ENCODE measurements around the gene LDLRAD3. TPM values are rescaled to one million over a fixed set of nuclear protein-coding genes. Genes with fewer than 3 reads are reported as not detected.

The LDLRAD3 gene
- total RNA-seq, 1 donor from 2014 or later, result 35.6 TPM

- no peak overlapping the region for H3K4me3 ChIP-seq
- no peak overlapping the region for H3K4me3 Mint-ChIP-seq
- DNase-seq (ENCODE audit: low spot score), result no peak
Measured at GRCh38 chr11:36081274-36081945, 137.5 kb downstream of the LDLRAD3 start.

GRCh38 chr11:36086366-36086765 lies 142.5 kb downstream of the LDLRAD3 start:
- Histone ChIP-seq H3K9ac (no peak overlapping the region), H3K79me2 (ENCODE audit: low read depth) (no peaks in the 10 kb centered on the region), H3K9me3 (ENCODE audit: low read depth) (no peaks in the 10 kb centered on the region), H4K20me1 (ENCODE audit: low read depth) (no peaks in the 10 kb centered on the region), H3K36me3 (peaks cover 8% of the 10 kb centered on the region), H3K4me2 (no peak overlapping the region), H3F3A (ENCODE audit: low read depth) (no peaks in the 10 kb centered on the region), H3K4me3 (no peak overlapping the region), H2AFZ (replicated peaks) (no peak overlapping the region), H3K4me1 (peaks cover 15% of the 10 kb centered on the region), H3K27ac (no peak overlapping the region), H3K27me3 (no peaks in the 10 kb centered on the region)
- TF ChIP-seq CTCF (IDR thresholded peaks at IDR 0.05), result no peak
- TF ChIP-seq EZH2 (IDR thresholded peaks at IDR 0.05), result no peak
- Mint-ChIP-seq H3K27ac (no peak overlapping the region), H3K4me3 (no peak overlapping the region), H3K27me3 (ENCODE audit: insufficient read depth, low read depth) (no peaks in the 10 kb centered on the region), H3K9me3 (peaks cover 4% of the 10 kb centered on the region), H3K36me3 (peaks cover 39% of the 10 kb centered on the region), H3K4me1 (peaks cover 3% of the 10 kb centered on the region)
- no peak for DNase-seq (ENCODE audit: low spot score)

More at GRCh38 chr11:36081274-36081945, 137.5 kb downstream of the LDLRAD3 start:
- H3K9me3 ChIP-seq (ENCODE audit: low read depth), result no peaks in the 10 kb centered on the region
- H2AFZ ChIP-seq (replicated peaks), result no peak overlapping the region
- TF ChIP-seq EZH2 (IDR thresholded peaks at IDR 0.05), result no peak
- TF ChIP-seq EZH2phosphoT487 (IDR thresholded peaks at IDR 0.05), result no peak
- no peak for TF ChIP-seq CTCF (IDR thresholded peaks at IDR 0.05)
- H3K79me2 ChIP-seq (ENCODE audit: low read depth), result peaks cover 29% of the 10 kb centered on the region
- H3K36me3 Mint-ChIP-seq, result peaks cover 43% of the 10 kb centered on the region
- H3K27me3 ChIP-seq, result no peaks in the 10 kb centered on the region
- peaks cover 10% of the 10 kb centered on the region for H3K4me1 ChIP-seq
- H4K20me1 ChIP-seq (ENCODE audit: low read depth), result no peaks in the 10 kb centered on the region
- peaks cover 4% of the 10 kb centered on the region for H3K4me1 Mint-ChIP-seq
- H3K27ac Mint-ChIP-seq, result no peak overlapping the region
- H3K27me3 Mint-ChIP-seq (ENCODE audit: insufficient read depth, low read depth), result no peaks in the 10 kb centered on the region
- H3K9ac ChIP-seq, result no peak overlapping the region
- peaks cover 12% of the 10 kb centered on the region for H3F3A ChIP-seq (ENCODE audit: low read depth)
- H3K36me3 ChIP-seq, result peaks cover 8% of the 10 kb centered on the region
- H3K9me3 Mint-ChIP-seq, result peaks cover 12% of the 10 kb centered on the region
- no peak overlapping the region for H3K27ac ChIP-seq
- no peak overlapping the region for H3K4me2 ChIP-seq

- Mint-ChIP-seq H3K9me3 (peaks cover 8% of the 10 kb centered on the region), H3K27ac (no peak overlapping the region), H3K4me1 (peaks cover 16% of the 10 kb centered on the region), H3K4me3 (no peak overlapping the region), H3K27me3 (ENCODE audit: insufficient read depth, low read depth) (no peaks in the 10 kb centered on the region), H3K36me3 (peaks cover 33% of the 10 kb centered on the region)
- Histone ChIP-seq H4K20me1 (ENCODE audit: low read depth) (no peaks in the 10 kb centered on the region), H3K27ac (no peak overlapping the region), H3K9ac (no peak overlapping the region), H3K27me3 (no peaks in the 10 kb centered on the region), H3K4me3 (no peak overlapping the region), H3K4me2 (no peak overlapping the region), H3K9me3 (ENCODE audit: low read depth) (no peaks in the 10 kb centered on the region), H3F3A (ENCODE audit: low read depth) (peaks cover 4% of the 10 kb centered on the region), H3K4me1 (peaks cover 33% of the 10 kb centered on the region), H2AFZ (replicated peaks) (no peak overlapping the region), H3K79me2 (ENCODE audit: low read depth) (no peaks in the 10 kb centered on the region), H3K36me3 (peaks cover 8% of the 10 kb centered on the region)
- TF ChIP-seq CTCF (IDR thresholded peaks at IDR 0.05), result no peak
- TF ChIP-seq EZH2 (IDR thresholded peaks at IDR 0.05), result no peak
- TF ChIP-seq EZH2phosphoT487 (IDR thresholded peaks at IDR 0.05), result no peak
- no peak for DNase-seq (ENCODE audit: low spot score)
Measured at GRCh38 chr11:36088266-36088972, 144.6 kb downstream of the LDLRAD3 start.
